Activated CD8-positive, alpha-beta memory T cell treated with anti-CD3 and anti-CD28 coated beads, Interleukin-2, amount 10 ng/mL, durations not matched to agents 7 days and 5 days (primary cell): ENCODE data around the gene RGPD4. TPM values are rescaled to one million over a fixed set of nuclear protein-coding genes. Genes with fewer than 3 reads are reported as not detected.

Experiments
- total RNA-seq, 2 experiments: library from RNA; stranded (reverse); gene quantifications; one replicate each; pipeline ENCODE4 v1.2.3, GENCODE V29; 2021

The RGPD4 gene
- total RNA-seq, 2 experiments from 2014 or later, result 0.35 to 0.54 TPM

Other genes starting within 250 kb of the RGPD4 start
- gene SLC5A7, start 159.6 kb downstream of the RGPD4 start, total RNA-seq, result not detected